Inferior parietal cortex (tissue), 1 donor: ENCODE data around the gene ADGRG3.
A peak's percentile ranks its signal among the peaks of the same experiment; 100 is the strongest.

Experiments
- DNase-seq: peaks from one replicate; pipeline ENCODE4 v3.0.0-alpha.2; 2016; ENCODE audit errors: extremely low spot score

ADGRG3 gene

GRCh38 chr16:57630931-57631845, 36.9 kb upstream of the ADGRG3 start:
- DNase-seq: no peak

- DNase-seq: no peak
Observed at GRCh38 chr16:57632568-57632967, 35.5 kb upstream of the ADGRG3 start.

GRCh38 chr16:57633383-57634064, 34.6 kb upstream of the ADGRG3 start:
- no peak for DNase-seq

- no peak for DNase-seq
Observed at GRCh38 chr16:57634171-57634570, 33.9 kb upstream of the ADGRG3 start.

- no peak for DNase-seq
Observed at GRCh38 chr16:57635266-57636097, 32.6 kb upstream of the ADGRG3 start.

- no peak for DNase-seq
Observed at GRCh38 chr16:57636184-57636583, 31.9 kb upstream of the ADGRG3 start.

GRCh38 chr16:57637020-57637419, 31.1 kb upstream of the ADGRG3 start:
- DNase-seq: no peak

- no peak for DNase-seq
Observed at GRCh38 chr16:57637424-57637823, 30.7 kb upstream of the ADGRG3 start.

GRCh38 chr16:57637965-57638364, 30.1 kb upstream of the ADGRG3 start:
- DNase-seq: no peak

- DNase-seq: no peak
Observed at GRCh38 chr16:57638381-57638780, 29.7 kb upstream of the ADGRG3 start.

GRCh38 chr16:57639172-57639887, 28.8 kb upstream of the ADGRG3 start:
- DNase-seq: peak; percentile 69

GRCh38 chr16:57640185-57640584, 27.9 kb upstream of the ADGRG3 start:
- DNase-seq: no peak

- DNase-seq: no peak
Observed at GRCh38 chr16:57640612-57641011, 27.5 kb upstream of the ADGRG3 start.

- DNase-seq: no peak
Observed at GRCh38 chr16:57642160-57643135, 25.7 kb upstream of the ADGRG3 start.

- DNase-seq: no peak
Observed at GRCh38 chr16:57643147-57643874, 24.8 kb upstream of the ADGRG3 start.

GRCh38 chr16:57643910-57644309, 24.2 kb upstream of the ADGRG3 start:
- no peak for DNase-seq

GRCh38 chr16:57644383-57645014, 23.6 kb upstream of the ADGRG3 start:
- no peak for DNase-seq

GRCh38 chr16:57645169-57645568, 22.9 kb upstream of the ADGRG3 start:
- no peak for DNase-seq
